HepG2 (cell line): ENCODE results near the gene HMGN4. TPM values are rescaled to one million over a fixed set of nuclear protein-coding genes. Genes with fewer than 3 reads are reported as not detected.

Experiments
- ARID4A ChIP-seq: sonication (generic); formaldehyde crosslinking; IDR thresholded peaks from 2 replicates; pipeline ENCODE4 v1.5.0; 2020; ENCODE audit warnings: mild to moderate bottlenecking, missing genetic modification reagents, borderline replicate concordance
- HDAC1 ChIP-seq: sonication (generic); formaldehyde crosslinking; IDR thresholded peaks from 2 replicates; pipeline ENCODE4 v1.5.1; 2020; ENCODE audit warnings: mild to moderate bottlenecking, missing genetic modification reagents
- HES4 ChIP-seq: sonication (generic); formaldehyde crosslinking; IDR thresholded peaks from 2 replicates; pipeline ENCODE4 v1.9.0; 2021; ENCODE audit warnings: mild to moderate bottlenecking, missing genetic modification reagents, borderline replicate concordance
- KAT2B ChIP-seq: fragments of 150-350 bp; IDR thresholded peaks from 2 replicates; pipeline ENCODE4 v1.6.1; 2014; ENCODE audit warnings: low read depth, low read length, borderline replicate concordance
- MED1 ChIP-seq: sonication (generic); formaldehyde crosslinking; IDR thresholded peaks from 2 replicates; pipeline ENCODE4 v1.4.0; 2020; ENCODE audit warnings: missing genetic modification reagents
- RFXAP ChIP-seq: sonication (generic); formaldehyde crosslinking; IDR thresholded peaks from 2 replicates; pipeline ENCODE4 v1.4.0; 2020; ENCODE audit warnings: missing genetic modification reagents, borderline replicate concordance
- SP2 ChIP-seq: sonication (generic); formaldehyde crosslinking; IDR thresholded peaks from 2 replicates; pipeline ENCODE4 v1.5.1; 2020; ENCODE audit warnings: mild to moderate bottlenecking, missing genetic modification reagents
- SRF ChIP-seq: IDR thresholded peaks from 2 replicates; pipeline ENCODE4 v1.6.1; 2011; ENCODE audit warnings: mild to moderate bottlenecking, low read depth, low read length, moderate library complexity
- YY1 ChIP-seq: IDR thresholded peaks from 2 replicates; pipeline ENCODE4 v1.6.1; 2011; ENCODE audit warnings: low read length, low read depth, moderate library complexity, mild to moderate bottlenecking; ENCODE audit not compliant: insufficient read depth, insufficient replicate concordance
- ZBTB8A ChIP-seq: sonication (generic); formaldehyde crosslinking; IDR thresholded peaks from 2 replicates; pipeline ENCODE4 v1.4.0; 2020; ENCODE audit warnings: mild to moderate bottlenecking, low read depth, missing genetic modification reagents, borderline replicate concordance
- ZNF264 ChIP-seq: sonication (generic); formaldehyde crosslinking; IDR thresholded peaks from 2 replicates; pipeline ENCODE4 v1.4.0; 2020; ENCODE audit warnings: missing genetic modification reagents
- ZNF274 ChIP-seq: sonication (generic); formaldehyde crosslinking; IDR thresholded peaks from 2 replicates; pipeline ENCODE4 v1.5.1; 2020; ENCODE audit warnings: mild to moderate bottlenecking, missing genetic modification reagents
- ZNF431 ChIP-seq: sonication (generic); formaldehyde crosslinking; IDR thresholded peaks from 2 replicates; pipeline ENCODE4 v1.9.0; 2022; ENCODE audit warnings: missing genetic modification reagents, low read depth, mild to moderate bottlenecking, borderline replicate concordance
- ZNF543 ChIP-seq: sonication (generic); formaldehyde crosslinking; IDR thresholded peaks from 2 replicates; pipeline ENCODE4 v1.4.0; 2020; ENCODE audit warnings: mild to moderate bottlenecking, missing genetic modification reagents
- ZNF572 ChIP-seq: sonication (generic); formaldehyde crosslinking; IDR thresholded peaks from 2 replicates; pipeline ENCODE4 v1.5.1; 2020; ENCODE audit warnings: mild to moderate bottlenecking, missing genetic modification reagents
- polyA plus RNA-seq, 8 experiments: library from polyadenylated mRNA; depleted of rRNA in 3 of 8; stranded (reverse) in 7 of 8; unstranded in 1 of 8; fragments of >200 nt; fragmentation: Illumina TruSeq in 4 of 8; extraction: Trizol in 4 of 8; gene quantifications; 2 replicates each; pipeline versions ENCODE4 v1.2.1 to v1.2.3, GENCODE V29; 2011 to 2016; ENCODE audit warnings: low read depth in 4 of 8, missing spikeins in 1 of 8, mixed read lengths in 1 of 8; ENCODE audit not compliant: insufficient read depth in 1 of 8
- total RNA-seq, 5 experiments: library from RNA; depleted of rRNA; stranded (reverse); fragments of >200 nt; fragmentation: Illumina TruSeq; extraction: Trizol; gene quantifications; 2 replicates each; pipeline ENCODE4 v1.2.3, GENCODE V29; 2016; ENCODE audit warnings: low read depth in 1 of 5
- TF ChIP-seq, protein P1 (sequence below): sonication (generic); formaldehyde crosslinking; IDR thresholded peaks from 2 replicates; pipeline ENCODE4 v1.4.0; 2020; ENCODE audit warnings: missing genetic modification reagents
- TF ChIP-seq, protein P2 (sequence below): sonication (generic); formaldehyde crosslinking; IDR thresholded peaks from 2 replicates; pipeline ENCODE4 v1.8.0; 2022; ENCODE audit warnings: missing genetic modification reagents, mild to moderate bottlenecking, inconsistent platforms, borderline replicate concordance
- TF ChIP-seq, protein P3 (sequence below): sonication (generic); formaldehyde crosslinking; IDR thresholded peaks from 2 replicates; pipeline ENCODE4 v1.5.0; 2020; ENCODE audit warnings: missing genetic modification reagents
- TF ChIP-seq, protein P4 (sequence below): sonication (generic); formaldehyde crosslinking; IDR thresholded peaks from 2 replicates; pipeline ENCODE4 v1.4.0; 2020; ENCODE audit warnings: missing genetic modification reagents

Gene HMGN4
- total and polyA plus RNA-seq, 2 of the 13 experiments (the other 11 are each of a cell fraction or from before 2014, with no cell fraction given): 39.9 to 52.1 TPM

DNA sequence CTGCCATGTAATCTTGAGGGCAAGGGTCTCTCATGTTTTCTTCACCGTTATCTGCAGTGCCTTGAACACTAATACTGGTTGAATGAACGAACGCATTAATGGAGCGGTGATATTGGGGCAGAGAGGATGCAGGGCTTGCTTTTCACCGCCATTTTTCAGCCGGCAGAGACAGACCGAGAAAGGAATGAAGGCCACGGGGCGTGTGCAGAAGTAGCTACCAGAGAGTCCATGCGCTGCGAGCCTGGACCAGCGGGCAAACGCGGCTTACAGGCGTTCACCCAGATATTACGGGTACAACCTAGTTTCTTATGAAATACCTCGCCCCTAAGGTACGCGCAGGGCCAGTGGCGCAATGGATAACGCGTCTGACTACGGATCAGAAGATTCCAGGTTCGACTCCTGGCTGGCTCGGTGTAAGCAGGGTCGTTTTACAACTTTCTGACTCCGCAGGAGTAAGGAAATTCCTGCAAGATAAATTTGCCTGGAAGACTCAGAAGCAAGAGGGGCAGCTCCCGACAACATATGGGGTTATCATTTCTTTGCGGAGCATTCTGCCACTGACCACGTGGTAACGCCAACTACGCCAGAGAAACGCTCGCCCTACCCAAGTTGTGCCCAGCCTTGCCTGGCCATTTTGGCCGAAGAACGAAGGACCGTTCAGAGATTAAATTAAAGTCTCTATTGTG is 863 bp upstream of the HMGN4 start (continued):
- TF ChIP-seq ARID4A (CRISPR knock-in tag): peak; percentile 61; the same call in 1 of the 2 replicates
- TF ChIP-seq HDAC1 (CRISPR knock-in tag): peak; percentile 93
- TF ChIP-seq, protein P1, sequence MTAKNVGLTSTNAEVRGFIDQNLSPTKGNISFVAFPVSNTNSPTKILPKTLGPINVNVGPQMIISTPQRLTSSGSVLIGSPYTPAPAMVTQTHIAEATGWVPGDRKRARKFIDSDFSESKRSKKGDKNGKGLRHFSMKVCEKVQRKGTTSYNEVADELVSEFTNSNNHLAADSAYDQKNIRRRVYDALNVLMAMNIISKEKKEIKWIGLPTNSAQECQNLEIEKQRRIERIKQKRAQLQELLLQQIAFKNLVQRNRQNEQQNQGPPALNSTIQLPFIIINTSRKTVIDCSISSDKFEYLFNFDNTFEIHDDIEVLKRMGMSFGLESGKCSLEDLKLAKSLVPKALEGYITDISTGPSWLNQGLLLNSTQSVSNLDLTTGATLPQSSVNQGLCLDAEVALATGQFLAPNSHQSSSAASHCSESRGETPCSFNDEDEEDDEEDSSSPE: peak; percentile 71
- 0 out of 2 replicates have a peak, but pooled peaks have one; percentile 65 for TF ChIP-seq HES4
- peak; percentile 94; the same call in 1 of the 2 replicates for TF ChIP-seq ZNF572 (CRISPR knock-in tag)
- TF ChIP-seq, protein P2, sequence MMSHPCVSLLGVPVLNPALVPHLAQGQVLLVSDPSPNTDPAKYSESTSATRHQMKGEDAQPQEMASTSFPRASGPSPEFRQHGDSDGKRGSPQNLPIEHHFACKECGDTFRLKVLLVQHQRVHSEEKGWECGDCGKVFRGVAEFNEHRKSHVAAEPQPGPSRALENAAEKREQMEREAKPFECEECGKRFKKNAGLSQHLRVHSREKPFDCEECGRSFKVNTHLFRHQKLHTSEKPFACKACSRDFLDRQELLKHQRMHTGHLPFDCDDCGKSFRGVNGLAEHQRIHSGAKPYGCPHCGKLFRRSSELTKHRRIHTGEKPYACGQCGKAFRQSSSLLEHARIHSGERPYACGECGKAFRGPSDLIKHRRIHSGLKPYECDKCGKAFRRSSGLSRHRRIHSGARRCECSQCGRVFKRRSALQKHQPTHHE (CRISPR knock-in tag): no peak
- TF ChIP-seq ZNF431 (CRISPR knock-in tag): peak; percentile 70; the same call in 1 of the 2 replicates
- peak; percentile 63; the same call in 1 of the 2 replicates for TF ChIP-seq ZNF264 (CRISPR knock-in tag)
- peak; percentile 88 for TF ChIP-seq ZNF543 (CRISPR knock-in tag)
- TF ChIP-seq, protein P3, sequence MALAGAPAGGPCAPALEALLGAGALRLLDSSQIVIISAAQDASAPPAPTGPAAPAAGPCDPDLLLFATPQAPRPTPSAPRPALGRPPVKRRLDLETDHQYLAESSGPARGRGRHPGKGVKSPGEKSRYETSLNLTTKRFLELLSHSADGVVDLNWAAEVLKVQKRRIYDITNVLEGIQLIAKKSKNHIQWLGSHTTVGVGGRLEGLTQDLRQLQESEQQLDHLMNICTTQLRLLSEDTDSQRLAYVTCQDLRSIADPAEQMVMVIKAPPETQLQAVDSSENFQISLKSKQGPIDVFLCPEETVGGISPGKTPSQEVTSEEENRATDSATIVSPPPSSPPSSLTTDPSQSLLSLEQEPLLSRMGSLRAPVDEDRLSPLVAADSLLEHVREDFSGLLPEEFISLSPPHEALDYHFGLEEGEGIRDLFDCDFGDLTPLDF (CRISPR knock-in tag): no peak
- peak; percentile 5; the same call in 1 of the 2 replicates for TF ChIP-seq SRF
- peak; percentile 86 for TF ChIP-seq MED1 (CRISPR knock-in tag)
- TF ChIP-seq, protein P4, sequence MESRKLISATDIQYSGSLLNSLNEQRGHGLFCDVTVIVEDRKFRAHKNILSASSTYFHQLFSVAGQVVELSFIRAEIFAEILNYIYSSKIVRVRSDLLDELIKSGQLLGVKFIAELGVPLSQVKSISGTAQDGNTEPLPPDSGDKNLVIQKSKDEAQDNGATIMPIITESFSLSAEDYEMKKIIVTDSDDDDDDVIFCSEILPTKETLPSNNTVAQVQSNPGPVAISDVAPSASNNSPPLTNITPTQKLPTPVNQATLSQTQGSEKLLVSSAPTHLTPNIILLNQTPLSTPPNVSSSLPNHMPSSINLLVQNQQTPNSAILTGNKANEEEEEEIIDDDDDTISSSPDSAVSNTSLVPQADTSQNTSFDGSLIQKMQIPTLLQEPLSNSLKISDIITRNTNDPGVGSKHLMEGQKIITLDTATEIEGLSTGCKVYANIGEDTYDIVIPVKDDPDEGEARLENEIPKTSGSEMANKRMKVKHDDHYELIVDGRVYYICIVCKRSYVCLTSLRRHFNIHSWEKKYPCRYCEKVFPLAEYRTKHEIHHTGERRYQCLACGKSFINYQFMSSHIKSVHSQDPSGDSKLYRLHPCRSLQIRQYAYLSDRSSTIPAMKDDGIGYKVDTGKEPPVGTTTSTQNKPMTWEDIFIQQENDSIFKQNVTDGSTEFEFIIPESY (CRISPR knock-in tag): peak; percentile 57; the same call in 1 of the 2 replicates
- peak; percentile 40; the same call in 1 of the 2 replicates for TF ChIP-seq ZNF274 (CRISPR knock-in tag)
- TF ChIP-seq KAT2B: no peak
- TF ChIP-seq YY1: peak; percentile 88
- TF ChIP-seq RFXAP: peak; percentile 91; the same call in 1 of the 2 replicates
- TF ChIP-seq ZBTB8A (CRISPR knock-in tag): no peak
- no peak for TF ChIP-seq SP2 (CRISPR knock-in tag)
